Testis (tissue), 2 donors: ENCODE results near the gene PSG11.
"Not testable (repeated sequence)": the region's sequence is repeated elsewhere in the genome, so short reads cannot be mapped to it uniquely, and the experiment has no call there.

Experiments used
- POLR2A ChIP-seq: fragments of 450-650 bp; IDR thresholded peaks from one replicate; pipeline ENCODE4 v1.6.1; 2017; ENCODE audit warnings: antibody characterized with exemption, mild to moderate bottlenecking, moderate library complexity
- TF ChIP-seq, protein P1 (sequence below), 3 experiments: fragments of 450-650 bp in 2 of 3; fragments of 200-600 bp in 1 of 3; sonication (generic) in 1 of 3; IDR thresholded peaks; one replicate each; pipeline ENCODE4 v1.5.1; 2016 to 2019; ENCODE audit warnings: antibody characterized with exemption in 3 of 3, mild to moderate bottlenecking in 2 of 3, moderate library complexity in 1 of 3

DNA sequence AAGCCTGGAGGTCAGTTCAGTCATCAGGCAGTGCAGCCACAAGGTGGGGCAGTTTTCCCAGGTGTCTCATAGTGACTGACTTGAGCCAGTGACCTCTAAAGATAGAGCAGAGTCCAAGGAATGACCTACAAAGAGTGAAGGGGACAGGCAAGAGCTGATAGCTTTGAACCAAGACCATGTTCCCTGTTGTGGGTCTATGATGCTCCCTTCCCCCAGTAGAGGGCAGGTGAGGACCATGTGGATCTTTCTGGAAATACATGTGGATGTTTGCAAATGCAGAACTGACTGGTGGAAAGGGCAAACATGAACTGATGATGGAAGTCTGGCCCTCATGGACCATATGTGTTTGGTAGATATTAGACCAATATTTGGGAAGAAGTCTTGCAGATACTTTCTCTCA is 6.7 kb downstream of the PSG11 start:
- TF ChIP-seq, protein P1, sequence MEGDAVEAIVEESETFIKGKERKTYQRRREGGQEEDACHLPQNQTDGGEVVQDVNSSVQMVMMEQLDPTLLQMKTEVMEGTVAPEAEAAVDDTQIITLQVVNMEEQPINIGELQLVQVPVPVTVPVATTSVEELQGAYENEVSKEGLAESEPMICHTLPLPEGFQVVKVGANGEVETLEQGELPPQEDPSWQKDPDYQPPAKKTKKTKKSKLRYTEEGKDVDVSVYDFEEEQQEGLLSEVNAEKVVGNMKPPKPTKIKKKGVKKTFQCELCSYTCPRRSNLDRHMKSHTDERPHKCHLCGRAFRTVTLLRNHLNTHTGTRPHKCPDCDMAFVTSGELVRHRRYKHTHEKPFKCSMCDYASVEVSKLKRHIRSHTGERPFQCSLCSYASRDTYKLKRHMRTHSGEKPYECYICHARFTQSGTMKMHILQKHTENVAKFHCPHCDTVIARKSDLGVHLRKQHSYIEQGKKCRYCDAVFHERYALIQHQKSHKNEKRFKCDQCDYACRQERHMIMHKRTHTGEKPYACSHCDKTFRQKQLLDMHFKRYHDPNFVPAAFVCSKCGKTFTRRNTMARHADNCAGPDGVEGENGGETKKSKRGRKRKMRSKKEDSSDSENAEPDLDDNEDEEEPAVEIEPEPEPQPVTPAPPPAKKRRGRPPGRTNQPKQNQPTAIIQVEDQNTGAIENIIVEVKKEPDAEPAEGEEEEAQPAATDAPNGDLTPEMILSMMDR (IDR thresholded peaks at IDR 0.05): not testable (repeated sequence)
- not testable (repeated sequence) for TF ChIP-seq POLR2A
